ENCODE measurements around the gene PCDH9. TPM values are rescaled to one million over a fixed set of nuclear protein-coding genes. Genes with fewer than 3 reads are reported as not detected.

Gene PCDH9
- total and polyA plus RNA-seq, 2 experiments from 2014 or later, result 0.31 to 0.52 TPM

DNA sequence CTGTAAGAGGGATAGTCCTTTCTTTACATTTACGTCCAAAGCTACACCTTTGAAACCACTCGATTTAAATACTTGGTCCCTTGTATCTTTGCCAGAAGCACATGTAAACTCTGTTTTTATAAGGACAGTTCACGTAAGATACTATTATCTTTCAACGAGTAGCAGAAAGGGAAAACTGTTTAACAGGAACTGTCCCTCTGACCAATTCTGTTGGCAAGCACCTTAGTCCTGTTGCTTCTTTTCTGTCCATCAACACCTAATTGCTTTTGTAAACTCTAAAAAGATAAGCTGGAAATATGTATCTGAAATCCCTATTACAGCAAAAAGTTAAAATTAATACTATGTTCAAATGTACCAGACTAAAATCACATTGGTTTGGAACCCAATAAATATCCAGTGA is 37.4 kb downstream of the PCDH9 start (continued):
- TF ChIP-seq STAT1 (IDR thresholded peaks at IDR 0.05; ENCODE audit: unreplicated experiment) (no peak), EZH2 (IDR thresholded peaks at IDR 0.05; ENCODE audit: low read depth, unreplicated experiment) (no peak), JUNB (IDR thresholded peaks at IDR 0.05; ENCODE audit: unreplicated experiment) (no peak), NANOG (IDR thresholded peaks at IDR 0.05; ENCODE audit: borderline replicate concordance) (no peak), CREB1 (CRISPR knock-in tag; IDR thresholded peaks at IDR 0.05; ENCODE audit: low read depth) (no peak)
- TF ChIP-seq, protein P1, sequence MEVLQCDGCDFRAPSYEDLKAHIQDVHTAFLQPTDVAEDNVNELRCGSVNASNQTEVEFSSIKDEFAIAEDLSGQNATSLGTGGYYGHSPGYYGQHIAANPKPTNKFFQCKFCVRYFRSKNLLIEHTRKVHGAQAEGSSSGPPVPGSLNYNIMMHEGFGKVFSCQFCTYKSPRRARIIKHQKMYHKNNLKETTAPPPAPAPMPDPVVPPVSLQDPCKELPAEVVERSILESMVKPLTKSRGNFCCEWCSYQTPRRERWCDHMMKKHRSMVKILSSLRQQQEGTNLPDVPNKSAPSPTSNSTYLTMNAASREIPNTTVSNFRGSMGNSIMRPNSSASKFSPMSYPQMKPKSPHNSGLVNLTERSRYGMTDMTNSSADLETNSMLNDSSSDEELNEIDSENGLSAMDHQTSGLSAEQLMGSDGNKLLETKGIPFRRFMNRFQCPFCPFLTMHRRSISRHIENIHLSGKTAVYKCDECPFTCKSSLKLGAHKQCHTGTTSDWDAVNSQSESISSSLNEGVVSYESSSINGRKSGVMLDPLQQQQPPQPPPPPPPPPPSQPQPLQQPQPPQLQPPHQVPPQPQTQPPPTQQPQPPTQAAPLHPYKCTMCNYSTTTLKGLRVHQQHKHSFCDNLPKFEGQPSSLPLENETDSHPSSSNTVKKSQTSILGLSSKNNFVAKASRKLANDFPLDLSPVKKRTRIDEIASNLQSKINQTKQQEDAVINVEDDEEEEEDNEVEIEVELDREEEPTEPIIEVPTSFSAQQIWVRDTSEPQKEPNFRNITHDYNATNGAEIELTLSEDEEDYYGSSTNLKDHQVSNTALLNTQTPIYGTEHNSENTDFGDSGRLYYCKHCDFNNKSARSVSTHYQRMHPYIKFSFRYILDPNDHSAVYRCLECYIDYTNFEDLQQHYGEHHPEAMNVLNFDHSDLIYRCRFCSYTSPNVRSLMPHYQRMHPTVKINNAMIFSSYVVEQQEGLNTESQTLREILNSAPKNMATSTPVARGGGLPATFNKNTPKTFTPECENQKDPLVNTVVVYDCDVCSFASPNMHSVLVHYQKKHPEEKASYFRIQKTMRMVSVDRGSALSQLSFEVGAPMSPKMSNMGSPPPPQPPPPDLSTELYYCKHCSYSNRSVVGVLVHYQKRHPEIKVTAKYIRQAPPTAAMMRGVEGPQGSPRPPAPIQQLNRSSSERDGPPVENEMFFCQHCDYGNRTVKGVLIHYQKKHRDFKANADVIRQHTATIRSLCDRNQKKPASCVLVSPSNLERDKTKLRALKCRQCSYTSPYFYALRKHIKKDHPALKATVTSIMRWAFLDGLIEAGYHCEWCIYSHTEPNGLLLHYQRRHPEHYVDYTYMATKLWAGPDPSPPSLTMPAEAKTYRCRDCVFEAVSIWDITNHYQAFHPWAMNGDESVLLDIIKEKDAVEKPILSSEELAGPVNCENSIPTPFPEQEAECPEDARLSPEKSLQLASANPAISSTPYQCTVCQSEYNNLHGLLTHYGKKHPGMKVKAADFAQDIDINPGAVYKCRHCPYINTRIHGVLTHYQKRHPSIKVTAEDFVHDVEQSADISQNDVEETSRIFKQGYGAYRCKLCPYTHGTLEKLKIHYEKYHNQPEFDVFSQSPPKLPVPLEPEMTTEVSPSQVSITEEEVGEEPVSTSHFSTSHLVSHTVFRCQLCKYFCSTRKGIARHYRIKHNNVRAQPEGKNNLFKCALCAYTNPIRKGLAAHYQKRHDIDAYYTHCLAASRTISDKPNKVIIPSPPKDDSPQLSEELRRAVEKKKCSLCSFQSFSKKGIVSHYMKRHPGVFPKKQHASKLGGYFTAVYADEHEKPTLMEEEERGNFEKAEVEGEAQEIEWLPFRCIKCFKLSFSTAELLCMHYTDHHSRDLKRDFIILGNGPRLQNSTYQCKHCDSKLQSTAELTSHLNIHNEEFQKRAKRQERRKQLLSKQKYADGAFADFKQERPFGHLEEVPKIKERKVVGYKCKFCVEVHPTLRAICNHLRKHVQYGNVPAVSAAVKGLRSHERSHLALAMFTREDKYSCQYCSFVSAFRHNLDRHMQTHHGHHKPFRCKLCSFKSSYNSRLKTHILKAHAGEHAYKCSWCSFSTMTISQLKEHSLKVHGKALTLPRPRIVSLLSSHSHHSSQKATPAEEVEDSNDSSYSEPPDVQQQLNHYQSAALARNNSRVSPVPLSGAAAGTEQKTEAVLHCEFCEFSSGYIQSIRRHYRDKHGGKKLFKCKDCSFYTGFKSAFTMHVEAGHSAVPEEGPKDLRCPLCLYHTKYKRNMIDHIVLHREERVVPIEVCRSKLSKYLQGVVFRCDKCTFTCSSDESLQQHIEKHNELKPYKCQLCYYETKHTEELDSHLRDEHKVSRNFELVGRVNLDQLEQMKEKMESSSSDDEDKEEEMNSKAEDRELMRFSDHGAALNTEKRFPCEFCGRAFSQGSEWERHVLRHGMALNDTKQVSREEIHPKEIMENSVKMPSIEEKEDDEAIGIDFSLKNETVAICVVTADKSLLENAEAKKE (CRISPR knock-in tag; IDR thresholded peaks at IDR 0.05), result no peak

DNA sequence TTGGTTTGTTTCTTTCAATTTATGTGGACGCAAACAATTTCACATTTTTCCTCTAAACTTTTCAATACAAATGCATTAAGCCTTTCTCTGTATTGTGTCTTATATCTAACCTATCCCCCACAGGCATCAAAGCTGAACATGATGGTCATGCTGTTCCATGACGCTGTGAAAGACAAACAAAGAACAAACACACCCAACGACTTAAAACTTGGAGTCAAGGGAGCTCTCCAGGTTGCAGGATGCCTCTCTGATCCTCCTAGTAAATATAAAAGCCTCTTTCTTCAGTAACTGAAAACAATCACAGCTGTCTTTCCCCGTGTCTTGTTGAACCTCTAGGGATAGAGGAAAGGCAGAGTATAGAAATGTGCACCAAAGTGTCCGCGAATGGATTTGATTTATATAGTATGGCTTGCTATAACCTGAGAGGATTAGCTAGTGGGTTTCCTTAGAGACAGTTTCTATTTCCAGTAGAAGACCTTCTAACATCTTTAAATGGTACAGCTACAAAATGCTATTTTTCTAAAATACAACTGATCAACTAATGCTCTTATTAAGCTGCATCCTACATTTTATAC is 43.1 kb downstream of the PCDH9 start:
- peak; percentile 6 for DNase-seq (ENCODE audit: low spot score)
- H2AFZ ChIP-seq, result no peak overlapping the region
- Mint-ChIP-seq H3K4me3 (no peak overlapping the region), H3K4me1 (peaks cover 6% of the 10 kb centered on the region; the same call in 2 of the 3 replicates), H3K9me3 (no peaks in the 10 kb centered on the region), H3K27ac (no peak overlapping the region), H3K36me3 (ENCODE audit: low read depth) (no peaks in the 10 kb centered on the region), H3K27me3 (ENCODE audit: insufficient read depth, low read depth, poor library complexity) (no peaks in the 10 kb centered on the region)
- no peaks in the 10 kb centered on the region for H3K27me3 ChIP-seq (ENCODE audit: insufficient read depth)
- no peak overlapping the region for H3K4me3 ChIP-seq
- H3K9me2 ChIP-seq (ENCODE audit: insufficient read depth), result no peaks in the 10 kb centered on the region
- no peaks in the 10 kb centered on the region for H3F3A ChIP-seq (replicated peaks; ENCODE audit: low read depth)
- ATAC-seq, result peak; percentile 58
- H4K20me1 ChIP-seq (replicated peaks; ENCODE audit: insufficient read depth), result no peaks in the 10 kb centered on the region
- H3K4me1 ChIP-seq (ENCODE audit: insufficient read depth), result no peaks in the 10 kb centered on the region
- no peak overlapping the region for H3K27ac ChIP-seq (ENCODE audit: low read depth)
- no peak overlapping the region for H3K4me2 ChIP-seq
- no peaks in the 10 kb centered on the region for H3K79me2 ChIP-seq (replicated peaks; ENCODE audit: insufficient read depth)
- no peaks in the 10 kb centered on the region for H3K36me3 ChIP-seq (ENCODE audit: insufficient read depth)
- TF ChIP-seq, protein P1 (CRISPR knock-in tag; IDR thresholded peaks at IDR 0.05), result no peak
- TF ChIP-seq EZH2 (IDR thresholded peaks at IDR 0.05; ENCODE audit: low read depth, unreplicated experiment), result no peak
- TF ChIP-seq, protein P2, sequence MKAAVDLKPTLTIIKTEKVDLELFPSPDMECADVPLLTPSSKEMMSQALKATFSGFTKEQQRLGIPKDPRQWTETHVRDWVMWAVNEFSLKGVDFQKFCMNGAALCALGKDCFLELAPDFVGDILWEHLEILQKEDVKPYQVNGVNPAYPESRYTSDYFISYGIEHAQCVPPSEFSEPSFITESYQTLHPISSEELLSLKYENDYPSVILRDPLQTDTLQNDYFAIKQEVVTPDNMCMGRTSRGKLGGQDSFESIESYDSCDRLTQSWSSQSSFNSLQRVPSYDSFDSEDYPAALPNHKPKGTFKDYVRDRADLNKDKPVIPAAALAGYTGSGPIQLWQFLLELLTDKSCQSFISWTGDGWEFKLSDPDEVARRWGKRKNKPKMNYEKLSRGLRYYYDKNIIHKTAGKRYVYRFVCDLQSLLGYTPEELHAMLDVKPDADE (IDR thresholded peaks at IDR 0.05), result no peak
- TF ChIP-seq CREB1 (CRISPR knock-in tag; IDR thresholded peaks at IDR 0.05; ENCODE audit: low read depth), result no peak
- no peak for TF ChIP-seq STAT1 (IDR thresholded peaks at IDR 0.05; ENCODE audit: unreplicated experiment)
- no peak for TF ChIP-seq ZNF114 (CRISPR knock-in tag; IDR thresholded peaks at IDR 0.05)

All from GM23338 (cell line).